HG02970 (cell line): ENCODE results near the gene SLC7A1.

Source experiments
- ATAC-seq: cut with Tn5 transposase; IDR thresholded peaks from one replicate; pipeline ENCODE4 v1.9.1; 2021; ENCODE audit warnings: mild to moderate bottlenecking, moderate library complexity, moderate number of reproducible peaks; ENCODE audit not compliant: unreplicated experiment, low FRiP score

SLC7A1 gene

GRCh38 chr13:29513981-29514719 lies 81.3 kb downstream of the SLC7A1 start:
- no peak for ATAC-seq

DNA sequence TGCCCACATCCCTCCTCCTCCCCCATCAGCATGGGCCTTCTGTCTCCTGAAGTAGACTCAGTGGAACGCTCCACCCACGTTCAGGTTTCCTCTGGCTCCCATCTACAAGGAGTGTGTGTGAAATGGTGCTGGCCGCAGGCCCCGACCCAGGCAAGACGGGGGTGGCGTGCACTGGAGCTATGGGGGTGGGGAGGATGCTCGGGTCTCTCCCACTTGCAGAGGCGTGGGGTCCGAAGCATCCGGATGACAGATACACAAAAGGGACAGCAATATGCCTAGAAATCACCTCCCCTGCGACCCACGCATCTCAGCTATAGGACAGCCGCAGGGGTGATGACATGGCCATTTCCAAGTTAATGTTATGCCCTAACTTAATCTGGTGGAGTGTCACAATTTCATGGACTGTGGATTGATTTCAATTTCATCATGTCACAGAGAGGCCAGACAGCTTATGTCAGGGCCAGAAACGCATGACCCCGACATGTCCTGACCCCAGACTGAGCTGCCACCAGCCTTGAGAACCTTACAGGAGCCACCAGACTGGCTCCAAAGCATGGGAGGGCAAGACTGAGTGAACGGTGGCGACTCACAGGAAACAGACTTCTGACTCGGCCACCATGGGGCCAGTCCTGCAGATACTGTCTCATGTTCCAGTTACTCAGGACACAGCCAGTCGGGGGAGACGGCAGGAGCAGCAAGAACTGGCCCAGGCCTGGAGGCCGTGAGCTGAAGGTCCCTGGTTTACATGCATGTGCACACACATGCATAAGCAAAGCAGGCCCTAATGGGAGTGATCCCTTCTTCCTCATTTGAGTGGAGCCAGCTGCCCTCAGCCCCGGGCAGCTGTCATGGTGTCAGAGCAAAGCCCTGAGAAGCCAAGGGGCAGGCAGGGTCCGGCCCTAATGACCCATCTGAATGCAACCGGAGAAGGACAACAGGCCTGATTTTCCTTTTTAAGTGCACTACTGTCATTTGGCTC lies 82.2 kb downstream of the SLC7A1 start:
- no peak for ATAC-seq

- ATAC-seq = no peak
Measured at GRCh38 chr13:29511980-29512379, 83.5 kb downstream of the SLC7A1 start.

DNA sequence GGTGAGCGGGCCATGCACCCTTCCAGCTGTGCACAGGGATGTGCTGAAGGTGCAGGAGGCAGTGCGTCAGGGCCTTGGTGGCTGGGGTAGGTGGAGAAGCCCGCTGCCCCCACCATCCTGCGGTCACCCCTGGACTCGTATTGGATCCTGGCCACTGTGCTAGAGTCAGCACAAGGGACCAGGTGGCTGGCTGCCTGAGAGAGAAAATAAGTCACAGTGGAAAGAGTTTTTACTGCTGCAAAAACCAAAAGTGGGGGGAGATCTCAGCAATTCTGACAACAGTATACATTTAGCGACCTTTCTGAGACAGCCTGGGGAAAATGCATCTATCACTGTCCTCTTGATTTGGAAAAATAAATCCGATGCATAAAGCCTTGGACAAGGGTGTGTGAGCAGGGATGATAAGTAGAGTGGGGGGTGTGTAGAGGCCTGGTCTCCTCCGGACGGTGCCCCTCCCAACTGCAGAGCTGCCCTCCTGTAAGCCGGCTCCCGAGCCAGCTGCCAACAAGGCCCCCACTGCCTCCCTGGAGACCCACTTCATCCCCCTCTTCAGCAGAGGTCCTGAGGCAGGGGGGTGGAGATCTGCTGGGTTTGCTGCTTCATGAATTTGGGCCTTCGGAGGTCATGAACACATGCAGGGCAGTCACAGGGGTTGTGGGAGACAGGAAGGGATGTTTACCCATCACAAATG lies 84.2 kb downstream of the SLC7A1 start:
- no peak for ATAC-seq

- no peak for ATAC-seq
Measured at GRCh38 chr13:29510651-29511084, 84.8 kb downstream of the SLC7A1 start.

DNA sequence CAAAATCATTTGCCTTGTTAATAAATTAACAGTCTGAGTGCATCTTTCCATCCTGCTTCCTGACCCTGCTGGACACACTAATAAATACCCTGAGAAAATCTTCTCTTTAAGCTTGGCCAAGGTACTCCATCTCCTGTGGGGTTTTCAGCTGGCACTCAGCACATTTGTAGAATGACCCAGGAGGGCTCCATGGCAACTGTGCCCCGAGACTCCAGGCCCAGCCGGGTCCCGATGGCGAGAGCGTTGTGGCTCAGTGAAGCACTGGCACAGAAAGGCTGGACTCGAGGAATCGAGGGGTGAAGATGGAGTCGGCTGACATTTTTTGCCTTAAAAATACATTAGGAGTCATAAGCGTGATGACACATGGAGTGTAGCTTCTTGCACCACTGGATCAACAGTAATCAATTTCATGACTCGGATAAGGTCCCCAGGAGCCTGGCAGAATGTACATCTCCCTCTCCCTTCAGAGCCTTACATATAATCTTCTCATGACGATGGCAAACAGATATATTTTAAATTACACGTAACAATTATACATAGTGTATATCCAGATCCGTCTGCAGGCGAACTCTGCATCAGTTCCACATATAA lies 85.4 kb downstream of the SLC7A1 start:
- ATAC-seq = no peak

- ATAC-seq = no peak
Measured at GRCh38 chr13:29508876-29509252, 86.6 kb downstream of the SLC7A1 start.

DNA sequence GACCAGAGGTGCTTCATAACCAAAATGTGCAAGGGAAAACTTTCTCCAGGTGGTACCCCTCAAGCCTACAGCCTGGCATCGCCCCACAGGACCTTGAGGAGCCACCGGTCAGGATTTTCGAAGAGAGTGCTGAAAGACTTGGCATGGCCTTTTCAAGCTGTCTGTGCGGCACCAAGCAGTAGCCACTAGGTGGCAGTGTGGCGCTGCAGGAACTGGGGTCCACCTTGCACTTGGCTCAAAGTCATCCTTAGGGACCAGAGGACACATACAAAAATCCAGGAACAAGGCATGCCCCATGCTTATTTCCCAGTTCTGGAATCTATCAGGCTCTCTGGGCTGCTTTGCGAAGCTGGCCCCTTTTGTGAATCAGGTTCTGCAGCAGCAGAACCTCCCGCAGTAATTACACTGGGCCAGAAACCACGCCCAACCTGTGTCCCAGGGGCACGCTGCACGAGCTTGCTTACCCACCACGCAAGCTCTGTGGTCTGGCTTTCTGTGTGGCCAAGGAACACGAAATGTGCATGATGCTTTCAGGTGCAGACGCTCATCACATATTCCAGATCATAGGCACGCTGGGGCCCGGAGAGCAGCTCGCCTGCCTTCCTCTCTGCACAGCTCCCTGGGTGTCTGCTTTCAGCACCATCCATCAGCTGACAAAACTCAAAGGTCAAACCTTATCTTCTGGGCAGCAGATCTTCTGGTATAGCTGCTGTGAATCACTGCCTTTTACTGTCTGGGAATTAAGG lies 87.2 kb downstream of the SLC7A1 start:
- peak; percentile 57 for ATAC-seq

DNA sequence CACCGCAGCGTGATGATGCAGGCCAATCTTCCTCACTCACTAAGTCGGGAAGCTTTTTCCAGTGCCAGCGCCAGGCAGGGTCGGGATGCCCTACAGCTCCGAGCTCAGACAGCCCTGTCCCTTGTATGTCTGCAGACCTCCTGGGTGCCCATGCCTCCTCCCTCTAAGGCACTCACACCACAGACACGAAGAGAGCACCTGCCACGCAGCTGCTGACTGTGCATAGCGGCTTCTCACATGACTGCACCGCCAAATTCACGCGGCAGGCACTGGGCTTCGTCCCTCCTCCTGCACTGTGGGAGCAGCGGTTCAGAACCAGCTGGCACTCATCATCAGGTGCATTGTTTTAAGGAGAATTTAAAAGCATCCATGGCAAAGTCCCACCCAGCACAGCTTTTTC lies 88.1 kb downstream of the SLC7A1 start:
- no peak for ATAC-seq

DNA sequence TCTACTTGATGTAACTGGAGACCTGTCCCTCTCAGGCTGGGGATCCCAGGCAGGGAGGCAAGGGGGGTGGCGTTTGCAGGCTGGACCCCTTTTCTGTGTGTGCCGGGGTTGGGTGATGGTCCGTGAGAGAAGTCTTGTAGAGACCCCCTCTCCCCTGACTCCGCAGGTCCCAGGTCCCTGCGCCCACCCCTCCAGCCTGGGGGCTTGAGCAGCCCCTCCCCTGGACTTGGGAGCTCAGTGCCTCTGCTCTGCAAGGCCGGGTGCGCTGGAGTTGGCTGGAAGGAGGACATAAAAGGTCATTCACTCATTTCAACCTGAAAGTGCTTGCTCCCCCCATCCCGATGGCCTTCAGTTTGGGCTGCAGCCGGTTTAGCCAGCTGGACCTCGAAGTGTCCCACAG lies 89.5 kb downstream of the SLC7A1 start:
- no peak for ATAC-seq

DNA sequence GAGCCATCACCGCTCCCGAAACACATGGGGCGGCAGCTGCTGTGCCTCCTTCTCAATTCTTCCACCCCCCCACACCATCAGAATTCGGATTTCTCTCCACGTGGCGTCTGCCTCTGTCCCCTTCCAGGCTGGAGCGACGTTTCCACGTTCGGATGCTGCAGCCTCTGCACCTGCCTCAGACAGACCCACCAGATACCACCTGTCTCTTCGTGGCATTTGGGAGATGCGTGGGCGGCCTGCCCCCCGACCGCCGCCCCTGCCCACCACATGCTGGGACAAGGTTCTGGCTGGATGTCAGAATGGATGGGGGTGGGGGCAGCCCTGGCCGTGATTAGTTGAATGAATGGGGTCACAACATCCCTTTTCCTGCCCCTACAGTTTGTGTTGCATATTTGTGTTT lies 90.0 kb downstream of the SLC7A1 start:
- ATAC-seq = no peak

DNA sequence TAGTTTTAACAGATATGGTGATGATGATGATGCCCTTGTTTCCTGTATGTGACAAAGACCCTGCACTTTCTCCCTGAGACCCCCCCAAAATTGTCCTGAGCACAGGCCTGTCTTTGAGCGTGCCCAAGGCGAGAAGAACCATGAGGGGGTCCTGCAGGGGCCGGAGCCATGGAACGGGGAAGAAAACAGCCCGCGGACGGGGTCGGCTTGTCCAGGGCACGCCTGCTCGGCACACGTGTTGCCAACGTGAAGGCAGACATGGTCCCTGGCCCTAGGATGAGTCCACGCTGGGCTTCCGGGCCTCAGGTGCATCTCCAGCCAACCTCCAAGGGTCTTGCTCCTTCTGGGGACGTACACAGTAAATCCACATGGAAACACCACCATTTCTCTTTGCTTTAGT lies 90.8 kb downstream of the SLC7A1 start:
- no peak for ATAC-seq

DNA sequence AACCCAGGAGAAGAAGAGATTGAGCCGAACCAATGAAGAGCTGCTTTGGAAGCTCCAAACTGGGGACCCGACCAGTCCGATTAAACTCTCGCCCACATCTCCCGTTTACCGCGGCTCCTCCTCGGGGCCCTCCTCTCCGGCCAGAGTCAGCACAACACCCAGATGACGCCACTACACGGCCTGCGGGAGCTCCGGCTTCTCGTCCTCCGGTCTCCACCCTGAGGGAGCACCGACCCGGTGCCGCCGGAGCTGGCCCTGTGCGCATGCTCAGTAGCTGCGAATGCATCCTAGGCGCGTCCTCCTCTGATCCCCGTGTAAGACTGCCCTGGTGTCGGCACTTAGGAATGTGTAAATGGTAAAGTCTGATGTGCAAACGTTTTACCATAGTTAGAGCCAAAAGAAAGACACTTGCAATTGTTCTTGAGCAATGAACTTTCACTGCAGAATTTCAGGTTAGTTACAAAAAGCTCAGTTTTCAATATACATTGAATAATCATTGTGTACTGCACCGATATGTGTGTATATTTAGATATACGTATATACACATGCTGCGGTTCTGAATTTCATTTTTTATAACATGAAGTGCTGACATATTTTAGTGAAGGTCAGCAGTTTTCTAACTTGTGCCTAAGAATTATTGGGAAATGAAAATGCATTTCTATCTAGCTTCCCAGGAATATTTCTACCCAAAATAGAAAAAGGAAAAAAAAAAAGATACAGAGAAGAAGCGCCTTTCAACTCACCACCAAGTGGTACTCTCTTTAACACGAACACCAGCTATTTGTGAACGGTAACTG lies 92.2 kb downstream of the SLC7A1 start:
- ATAC-seq = no peak

DNA sequence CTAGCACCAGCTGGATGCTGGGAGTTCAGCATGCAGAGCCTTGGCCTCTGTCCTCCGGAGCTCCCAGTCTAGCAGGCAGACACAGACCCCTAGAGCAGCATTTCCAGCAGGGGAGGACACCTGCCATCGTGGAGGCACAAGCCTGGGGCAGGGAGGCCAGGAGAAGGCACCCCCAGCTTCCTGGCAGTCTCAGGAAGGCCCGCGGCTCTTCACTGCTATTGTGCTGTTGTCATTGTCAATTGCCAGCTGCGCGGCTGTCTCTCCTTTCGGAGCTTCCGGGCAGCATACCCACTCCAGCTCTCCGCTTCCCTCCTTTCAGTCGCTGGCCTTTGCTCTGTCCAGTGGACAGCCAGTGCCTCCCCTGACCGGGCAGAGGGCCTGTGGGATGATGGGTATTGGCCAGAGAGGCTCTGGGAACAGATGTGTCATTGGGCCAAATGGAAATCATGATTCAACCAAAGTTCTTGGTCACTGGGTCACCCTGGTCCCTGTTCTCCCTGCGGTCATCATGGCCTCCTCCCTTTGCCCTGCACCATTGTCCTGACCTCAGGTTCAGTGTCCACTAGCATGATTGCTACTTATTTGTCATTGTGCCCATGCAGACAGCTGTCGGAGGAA lies 93.0 kb downstream of the SLC7A1 start:
- no peak for ATAC-seq

- no peak for ATAC-seq
Measured at GRCh38 chr13:29501674-29502073, 93.8 kb downstream of the SLC7A1 start.

- no peak for ATAC-seq
Measured at GRCh38 chr13:29500386-29500785, 95.1 kb downstream of the SLC7A1 start.

- no peak for ATAC-seq
Measured at GRCh38 chr13:29499506-29500165, 95.9 kb downstream of the SLC7A1 start.

DNA sequence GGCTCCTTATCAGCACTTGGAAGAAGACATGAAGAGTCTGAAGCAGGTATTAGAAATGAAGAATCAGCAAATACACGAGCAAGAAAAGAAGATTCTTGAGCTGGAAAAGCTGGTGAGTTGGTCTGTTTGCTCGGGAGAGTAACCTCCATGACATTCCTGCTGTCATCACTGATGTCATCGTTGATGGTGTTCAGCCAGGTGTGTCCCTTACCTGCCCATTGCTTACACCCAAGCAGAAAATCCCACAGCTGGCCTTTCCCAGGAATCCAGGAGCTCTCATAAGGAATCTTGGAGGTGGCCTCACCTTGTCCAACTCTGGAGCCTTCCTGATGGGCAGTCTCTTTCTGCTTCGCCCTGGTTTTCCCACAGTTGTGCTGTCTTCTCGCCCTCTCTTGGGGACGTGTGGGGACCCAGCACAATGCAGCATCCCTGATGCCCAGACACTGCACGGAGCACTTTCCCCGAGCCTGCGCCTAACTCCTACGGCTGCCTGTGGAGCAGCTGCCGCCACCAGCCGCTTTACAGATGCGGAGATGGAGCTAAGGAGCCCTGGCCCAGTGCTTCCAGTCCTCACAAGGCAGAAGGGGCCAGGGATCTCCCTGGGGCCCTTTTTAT lies 97.0 kb downstream of the SLC7A1 start:
- ATAC-seq = no peak
